NK-92 (cell line): ENCODE data around the gene DZIP1.

Experiments
- DNase-seq: peaks from one replicate; lab custom pipeline; 2025; ENCODE audit not compliant: unreplicated experiment; lab: John Stamatoyannopoulos, UW

The DZIP1 gene

GRCh38 chr13:95552208-95552538, 92.3 kb downstream of the DZIP1 start:
- no peak for DNase-seq

- no peak for DNase-seq
These were observed 96.9 kb downstream of the DZIP1 start for GRCh38 chr13:95547531-95548167.

- no peak for DNase-seq
These were observed 97.6 kb downstream of the DZIP1 start for GRCh38 chr13:95546919-95547318.

- DNase-seq: no peak
These were observed 100.2 kb downstream of the DZIP1 start for GRCh38 chr13:95544293-95544692.

GRCh38 chr13:95541911-95542474, 102.5 kb downstream of the DZIP1 start:
- DNase-seq: no peak

GRCh38 chr13:95541308-95541707, 103.2 kb downstream of the DZIP1 start:
- no peak for DNase-seq

- no peak for DNase-seq
These were observed 103.6 kb downstream of the DZIP1 start for GRCh38 chr13:95540888-95541287.

GRCh38 chr13:95536632-95537241, 107.8 kb downstream of the DZIP1 start:
- no peak for DNase-seq

- DNase-seq: no peak
These were observed 109.3 kb downstream of the DZIP1 start for GRCh38 chr13:95535243-95535642.

GRCh38 chr13:95533545-95534160, 110.9 kb downstream of the DZIP1 start:
- DNase-seq: no peak

- no peak for DNase-seq
These were observed 114.3 kb downstream of the DZIP1 start for GRCh38 chr13:95530178-95530577.
